ENCODE data around the gene RGL3.
"Not testable (repeated sequence)": the region's sequence is repeated elsewhere in the genome, so short reads cannot be mapped to it uniquely, and the experiment has no call there.

The RGL3 gene

GRCh38 chr19:11380653-11381537, 38.2 kb downstream of the RGL3 start:
- DNase-seq = peak; percentile 94 to 99 (median 97)

- DNase-seq = no peak
Observed at GRCh38 chr19:11379857-11380350, 39.2 kb downstream of the RGL3 start.

GRCh38 chr19:11379269-11379845, 39.8 kb downstream of the RGL3 start:
- DNase-seq = not testable (repeated sequence)

- DNase-seq = no peak
Observed at GRCh38 chr19:11378319-11379189, 40.6 kb downstream of the RGL3 start.

- no peak for DNase-seq
Observed at GRCh38 chr19:11377756-11378155, 41.4 kb downstream of the RGL3 start.

GRCh38 chr19:11377237-11377636, 41.9 kb downstream of the RGL3 start:
- no peak for DNase-seq

GRCh38 chr19:11375143-11375948, 43.8 kb downstream of the RGL3 start:
- peak; percentile 58 to 89 (median 76) for DNase-seq

- peak; percentile 94 to 100 (median 98) for DNase-seq
Observed at GRCh38 chr19:11374433-11375142, 44.5 kb downstream of the RGL3 start, which contains the start of gene SWSAP1. TSS of gene SWSAP1 (plus strand) at chr19:11374666. CDS start at chr19:11374681, 15 bp downstream.

- DNase-seq = no peak
Observed at GRCh38 chr19:11373885-11374432, 45.2 kb downstream of the RGL3 start.

- no peak for DNase-seq
Observed at GRCh38 chr19:11373166-11373884, 45.8 kb downstream of the RGL3 start.

GRCh38 chr19:11370744-11371143, 48.4 kb downstream of the RGL3 start:
- no peak for DNase-seq

GRCh38 chr19:11367528-11367927, 51.6 kb downstream of the RGL3 start:
- no peak for DNase-seq

- DNase-seq = no peak
Observed at GRCh38 chr19:11365557-11366117, 53.5 kb downstream of the RGL3 start.

GRCh38 chr19:11364935-11365334, 54.2 kb downstream of the RGL3 start:
- no peak for DNase-seq

- DNase-seq = no peak
Observed at GRCh38 chr19:11364296-11364904, 54.7 kb downstream of the RGL3 start.

GRCh38 chr19:11363881-11364280, 55.2 kb downstream of the RGL3 start:
- DNase-seq = no peak

GRCh38 chr19:11361771-11362731, 57.1 kb downstream of the RGL3 start:
- DNase-seq = no peak

GRCh38 chr19:11361037-11361770, 57.9 kb downstream of the RGL3 start:
- DNase-seq = no peak
